Testis (tissue), 2 donors: ENCODE measurements around the gene CA10.

Source experiments
- CTCF ChIP-seq, 3 experiments: fragments of 450-650 bp in 2 of 3; fragments of 200-600 bp in 1 of 3; sonication (generic) in 1 of 3; IDR thresholded peaks; one replicate each; pipeline ENCODE4 v1.5.1; 2016 to 2019; ENCODE audit warnings: antibody characterized with exemption in 3 of 3, mild to moderate bottlenecking in 2 of 3, moderate library complexity in 1 of 3
- POLR2A ChIP-seq: fragments of 450-650 bp; IDR thresholded peaks from one replicate; pipeline ENCODE4 v1.6.1; 2017; ENCODE audit warnings: antibody characterized with exemption, mild to moderate bottlenecking, moderate library complexity

GRCh38 chr17:51683291-51683690 lies 475.2 kb downstream of the CA10 start:
- no peak for TF ChIP-seq CTCF (IDR thresholded peaks at IDR 0.05)
- TF ChIP-seq POLR2A, result no peak
